Stimulated activated CD8-positive, alpha-beta memory T cell treated with anti-CD3 and anti-CD28 coated beads, Interleukin-7, amount 100 ng/mL, for 4 hours (primary cell): Measurements from ENCODE around the gene HNMT.
"Not testable (repeated sequence)": the region's sequence is repeated elsewhere in the genome, so short reads cannot be mapped to it uniquely, and the experiment has no call there.

Source experiments
- DNase-seq, 2 donors: peaks; one replicate each; pipeline ENCODE4 v3.0.0-alpha.2; 2020; ENCODE audit warnings: low read depth in 2 of 2

The HNMT gene

DNA sequence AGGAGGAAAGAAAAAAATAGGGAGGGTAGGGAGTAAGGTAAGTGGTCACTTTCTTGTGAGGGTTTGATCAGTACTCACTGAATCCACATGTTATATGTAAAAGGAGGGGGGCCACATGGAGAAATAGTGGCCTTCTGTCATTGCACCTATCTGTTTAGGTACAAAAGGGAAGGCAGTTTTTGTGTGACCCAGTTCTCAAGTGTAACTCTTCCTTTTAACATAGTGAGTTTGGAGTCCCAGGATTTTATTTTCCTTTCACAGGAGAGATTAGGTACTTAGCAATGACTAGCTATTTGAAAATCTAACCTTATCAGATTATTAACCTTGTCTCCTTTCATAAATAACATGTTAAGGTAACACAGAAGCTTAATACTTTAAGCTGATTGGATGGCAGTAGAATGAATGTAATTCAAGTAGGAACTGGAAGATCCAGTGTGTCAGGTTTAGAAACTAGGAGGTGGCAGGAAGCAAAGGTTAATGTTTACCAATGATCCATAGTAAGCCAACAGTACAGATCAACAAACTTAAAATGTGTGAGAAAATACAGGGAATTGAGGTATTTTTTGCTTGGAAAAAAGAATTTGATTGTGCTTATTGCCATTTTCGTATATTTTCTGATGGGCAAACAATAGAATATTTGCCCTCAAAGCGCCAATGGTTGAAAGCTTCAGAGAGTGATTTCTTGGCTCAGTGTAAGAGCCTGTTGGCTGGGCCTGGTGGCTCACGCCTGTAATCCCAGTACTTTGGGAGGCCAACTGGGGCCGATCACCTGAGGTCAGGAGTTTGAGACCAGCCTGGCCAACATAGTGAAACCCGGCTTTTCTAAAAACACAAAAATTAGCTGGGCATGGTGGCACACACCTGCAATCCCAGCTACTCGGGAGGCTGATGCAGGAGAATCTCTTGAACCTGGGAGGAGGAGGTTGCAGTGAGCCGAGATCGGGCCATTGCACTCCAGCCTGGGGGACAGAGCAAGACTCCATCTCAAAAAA is 11.3 kb downstream of the HNMT start:
- no peak for DNase-seq

DNA sequence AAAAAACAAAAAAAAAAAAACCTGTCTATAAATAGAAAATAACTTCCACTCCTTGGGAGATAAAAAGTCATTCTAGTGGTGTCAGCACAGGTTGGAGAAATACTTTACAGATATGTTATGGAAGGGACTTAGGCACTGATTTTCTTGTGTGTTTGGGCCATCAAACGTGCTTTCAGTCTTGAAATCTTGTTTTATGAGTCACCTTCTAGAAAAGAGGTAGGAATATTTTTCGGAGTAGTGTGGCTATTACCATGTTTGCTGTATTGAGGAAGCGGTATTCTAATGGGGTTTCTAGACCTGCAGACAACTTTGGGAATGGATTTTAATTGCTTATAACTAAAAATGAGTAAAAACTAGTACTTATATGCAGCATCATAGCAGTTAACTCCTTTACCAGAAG is 12.0 kb downstream of the HNMT start:
- no peak for DNase-seq

DNA sequence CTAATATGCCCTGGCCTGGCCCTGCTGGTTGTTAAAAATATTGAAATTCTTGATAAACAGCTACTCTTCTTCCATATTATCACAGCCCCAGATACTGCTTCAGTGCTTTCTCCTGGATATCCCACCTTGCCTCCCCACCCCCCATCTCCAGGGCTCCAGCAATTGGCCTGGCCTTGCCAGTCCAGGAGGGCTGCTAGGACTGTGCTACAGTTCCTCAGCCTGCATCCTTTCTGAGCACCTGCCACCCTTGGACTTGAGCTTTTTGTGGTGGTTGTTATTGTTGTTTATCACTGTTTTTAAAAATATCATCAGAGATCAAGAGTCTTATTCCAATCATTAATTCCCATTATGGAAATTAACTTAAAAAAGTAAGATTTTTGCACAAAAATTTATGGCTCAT is 13.5 kb downstream of the HNMT start:
- no peak for DNase-seq

DNA sequence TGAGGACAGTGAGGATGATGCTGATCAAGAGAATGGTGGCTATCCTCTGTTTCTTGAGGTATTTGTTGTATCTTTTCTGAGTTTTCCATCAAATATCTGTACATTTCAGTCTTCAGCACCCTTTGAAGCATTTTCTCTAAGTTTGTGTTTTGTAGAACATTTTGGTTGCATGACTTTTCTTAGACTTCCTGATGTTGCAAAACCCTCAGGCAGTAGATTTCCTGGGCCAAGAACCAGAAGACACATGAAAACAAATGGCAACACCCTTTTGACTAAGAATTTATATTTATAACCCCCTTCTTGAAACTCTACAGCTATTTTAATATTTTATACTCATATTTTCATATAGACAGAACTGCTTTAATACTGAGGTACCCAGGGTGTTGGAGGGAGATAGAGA is 16.2 kb downstream of the HNMT start:
- DNase-seq = no peak

DNA sequence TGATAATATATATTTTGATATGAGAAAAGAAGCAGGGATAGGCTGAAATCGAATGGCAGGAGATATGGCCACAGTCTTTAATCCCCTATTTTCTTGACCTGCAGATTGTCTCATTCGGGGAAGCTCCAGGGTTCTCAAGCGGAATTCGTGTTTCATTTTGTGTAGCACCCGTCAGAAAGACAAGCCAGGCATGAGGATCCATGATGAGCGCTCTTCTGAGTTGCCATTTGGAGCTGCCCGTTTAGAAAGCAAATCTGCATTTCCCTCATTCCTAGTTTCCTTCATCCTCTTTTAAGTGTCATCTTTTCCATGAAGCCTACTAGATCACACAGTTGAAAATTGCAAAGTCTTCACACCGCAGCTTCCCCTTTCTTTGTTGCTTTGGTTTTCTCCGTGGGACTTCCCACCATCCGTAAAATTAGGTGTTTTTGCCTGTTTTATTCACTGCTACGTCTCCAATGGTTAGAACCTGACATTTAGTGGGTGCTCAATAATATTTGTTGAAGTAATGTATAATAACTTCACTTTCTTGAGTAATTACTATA is 16.9 kb downstream of the HNMT start:
- no peak for DNase-seq

DNA sequence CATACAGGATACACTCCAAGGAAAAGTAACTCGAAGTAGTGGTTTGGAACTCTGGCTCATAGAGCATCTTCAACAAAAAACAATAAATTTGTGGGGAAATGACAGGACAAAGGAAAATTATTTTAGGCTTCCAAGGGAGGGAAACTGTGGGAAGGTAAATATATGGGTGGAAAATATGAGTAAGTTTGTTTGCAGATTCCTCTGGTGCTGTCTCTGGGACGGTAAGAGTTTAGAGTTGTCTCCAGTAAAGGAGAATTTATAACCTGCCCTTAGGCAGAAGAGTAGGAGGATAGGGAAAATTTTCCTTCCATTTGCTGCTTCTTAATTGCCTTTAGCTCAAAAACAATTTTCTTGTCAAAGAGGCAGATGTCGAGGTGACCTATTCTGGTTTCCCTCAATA is 19.3 kb downstream of the HNMT start:
- no peak for DNase-seq

DNA sequence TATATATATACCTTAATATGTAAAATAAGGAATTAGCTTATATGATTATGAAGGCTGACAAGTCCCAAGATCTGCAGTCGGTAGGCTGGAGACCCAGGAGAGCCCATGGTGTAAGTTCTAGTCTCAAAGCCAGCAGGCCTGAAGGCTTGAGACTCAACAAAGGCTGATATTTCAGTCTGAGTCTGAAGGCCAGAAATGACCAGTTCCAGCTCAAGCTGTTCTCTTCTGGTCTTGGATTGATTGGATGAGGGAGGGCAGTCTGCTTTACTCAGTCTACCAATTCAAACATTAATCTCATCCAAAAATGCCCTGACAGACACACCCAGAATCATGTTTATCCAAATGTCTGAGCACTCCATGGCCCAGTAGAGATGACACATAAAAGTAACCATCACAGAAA is 22.0 kb downstream of the HNMT start:
- DNase-seq = no peak

DNA sequence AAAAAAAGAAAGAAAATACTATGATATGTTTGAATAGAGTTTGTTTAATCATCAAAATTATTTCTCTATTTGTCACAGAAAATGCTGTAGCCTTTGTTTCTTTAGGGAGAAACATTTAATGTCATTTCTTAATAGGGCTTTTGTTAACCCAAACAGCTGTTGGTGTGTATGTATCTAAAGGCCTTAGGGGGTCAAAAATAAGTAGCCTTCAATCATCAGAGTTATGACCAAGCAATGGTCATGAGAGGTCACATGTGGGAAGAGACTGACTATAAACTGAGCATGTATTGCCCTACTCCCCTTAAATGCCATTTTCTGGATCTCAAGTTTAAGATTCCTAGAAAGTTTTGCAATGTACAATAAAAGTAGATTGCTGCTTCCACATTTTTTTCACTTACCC is 22.7 kb downstream of the HNMT start:
- DNase-seq = no peak

DNA sequence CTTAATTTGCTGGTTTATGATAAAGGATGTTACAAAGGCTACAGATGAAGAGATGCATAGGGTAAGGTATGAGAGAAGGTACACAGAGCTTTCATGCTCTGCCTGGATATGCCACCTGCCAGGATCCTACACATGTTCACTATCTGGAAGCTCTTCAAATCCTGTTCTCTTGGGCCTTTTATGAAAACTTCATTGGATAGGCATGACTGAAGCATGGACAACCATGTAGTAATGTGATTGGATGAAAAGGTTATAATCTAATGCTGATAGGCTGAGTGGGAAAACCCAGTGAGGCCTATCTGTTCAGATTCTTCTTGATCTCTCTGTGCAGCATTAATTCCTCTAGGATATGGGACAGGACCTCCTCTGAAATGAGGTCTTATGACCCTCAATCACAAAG is 26.8 kb downstream of the HNMT start:
- DNase-seq = no peak

DNA sequence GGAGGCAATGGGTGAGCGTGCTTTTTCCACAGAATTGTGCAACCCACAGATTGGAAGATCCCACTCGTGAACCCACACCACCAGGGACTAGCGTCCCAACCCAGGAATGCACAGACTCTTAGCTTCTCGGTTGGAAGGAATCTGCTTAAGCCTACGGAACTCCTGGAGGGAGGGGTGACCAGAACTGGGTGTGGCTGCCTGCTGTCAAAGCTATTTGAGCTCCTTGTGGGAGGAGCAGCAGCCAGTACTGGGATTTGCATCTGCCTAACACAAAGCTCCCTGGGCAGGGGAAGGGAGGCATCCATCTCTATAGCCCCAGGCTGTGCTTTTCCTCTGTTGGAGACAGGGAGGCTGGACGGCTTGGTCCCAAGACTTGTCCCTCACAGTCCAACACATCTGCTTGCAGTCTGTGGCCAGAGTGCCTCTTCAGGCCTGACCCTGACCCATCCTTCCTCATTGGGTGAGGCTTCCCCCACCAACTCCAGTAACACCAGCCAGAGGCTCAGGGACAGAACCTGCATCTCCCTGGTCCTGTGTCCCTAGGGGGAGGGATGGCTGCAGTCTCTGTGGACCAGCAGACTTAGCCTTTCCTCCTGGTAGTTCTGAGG is 27.9 kb downstream of the HNMT start:
- DNase-seq = no peak

DNA sequence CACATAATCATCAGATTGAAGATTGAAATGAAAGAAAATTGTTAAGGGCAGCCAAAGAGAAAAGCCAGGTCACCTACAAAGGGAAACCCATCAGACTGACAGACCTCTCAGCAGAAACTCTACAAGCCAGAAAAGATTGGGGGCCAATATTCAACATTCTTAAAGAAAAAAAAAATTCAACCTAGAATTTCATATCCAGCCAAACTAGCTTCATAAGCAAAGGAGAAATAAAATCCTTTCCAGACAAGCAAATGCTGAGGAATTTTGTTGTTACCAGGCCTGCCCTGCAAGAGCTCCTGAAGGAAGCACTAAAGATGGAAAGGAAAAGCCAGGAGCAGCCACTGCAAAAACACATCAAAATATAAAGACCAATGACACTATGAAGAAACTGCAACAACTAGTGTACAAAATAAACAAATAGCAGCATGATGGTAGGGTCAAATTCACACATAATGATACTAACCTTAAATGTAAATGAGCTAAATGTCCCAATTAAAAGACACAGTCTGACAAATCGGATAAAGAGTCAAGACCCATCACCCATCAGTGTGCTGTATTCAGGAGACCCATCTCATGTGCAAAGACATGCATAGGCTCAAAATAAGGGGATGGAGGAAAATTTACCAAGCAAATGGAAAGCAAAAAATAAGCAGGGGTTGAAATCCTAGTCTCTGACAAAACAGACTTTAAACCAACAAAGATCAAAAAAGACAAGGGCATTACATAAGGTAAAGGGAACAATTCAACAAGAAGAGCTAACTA is 29.6 kb downstream of the HNMT start:
- DNase-seq = not testable (repeated sequence)

DNA sequence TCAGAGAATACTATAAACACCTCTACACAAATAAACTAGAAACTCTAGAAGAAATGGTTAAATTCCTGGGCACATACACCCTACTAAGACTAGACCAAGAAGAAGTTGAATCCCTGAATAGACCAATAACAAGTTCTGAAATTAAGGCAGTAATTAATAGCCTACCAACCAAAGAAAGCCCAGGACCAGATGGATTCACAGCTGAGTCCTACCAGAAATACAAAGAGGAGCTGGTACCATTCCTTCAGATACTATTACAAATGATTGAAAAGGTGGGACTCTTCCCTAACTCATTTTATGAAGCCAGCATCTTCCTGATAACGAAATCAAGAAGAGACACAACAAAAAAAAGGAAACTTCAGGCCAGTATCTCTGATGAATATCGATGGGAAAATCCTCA is 31.1 kb downstream of the HNMT start:
- DNase-seq = not testable (repeated sequence)

DNA sequence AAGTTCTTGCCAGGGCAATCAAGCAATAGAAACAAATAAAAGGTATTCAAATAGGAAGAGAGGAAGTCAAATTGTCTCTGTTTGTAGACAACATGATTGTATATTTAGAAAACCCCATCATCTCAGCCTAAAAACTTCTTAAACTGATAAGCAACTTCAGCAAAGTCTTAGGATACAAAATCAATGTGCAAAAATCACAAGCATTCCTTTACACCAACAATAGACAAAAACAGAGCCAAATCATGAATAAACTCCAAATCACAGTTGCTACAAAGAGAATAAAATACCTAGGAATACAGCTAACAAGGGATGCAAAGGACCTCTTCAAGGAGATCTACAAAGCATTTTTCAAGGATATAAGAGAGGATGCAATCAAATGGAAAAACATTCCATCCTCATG is 31.9 kb downstream of the HNMT start:
- DNase-seq = not testable (repeated sequence)

DNA sequence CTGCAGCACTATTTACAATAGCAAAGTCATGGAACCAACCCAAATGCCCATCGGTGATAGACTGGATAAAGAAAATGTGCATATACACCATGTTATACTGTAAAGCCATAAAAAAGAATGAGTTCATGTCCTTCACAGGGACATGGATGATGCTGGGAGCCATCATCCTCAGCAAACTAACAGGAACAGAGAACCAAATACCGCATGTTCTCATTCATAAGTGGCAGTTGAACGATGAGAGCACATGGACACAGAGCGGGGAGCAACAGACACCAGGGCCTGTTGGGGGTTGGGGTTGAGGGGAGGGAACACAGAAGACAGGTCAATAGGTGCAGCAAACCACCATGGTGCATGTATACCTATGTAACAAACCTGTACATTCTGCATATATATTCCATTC is 33.5 kb downstream of the HNMT start:
- no peak for DNase-seq

DNA sequence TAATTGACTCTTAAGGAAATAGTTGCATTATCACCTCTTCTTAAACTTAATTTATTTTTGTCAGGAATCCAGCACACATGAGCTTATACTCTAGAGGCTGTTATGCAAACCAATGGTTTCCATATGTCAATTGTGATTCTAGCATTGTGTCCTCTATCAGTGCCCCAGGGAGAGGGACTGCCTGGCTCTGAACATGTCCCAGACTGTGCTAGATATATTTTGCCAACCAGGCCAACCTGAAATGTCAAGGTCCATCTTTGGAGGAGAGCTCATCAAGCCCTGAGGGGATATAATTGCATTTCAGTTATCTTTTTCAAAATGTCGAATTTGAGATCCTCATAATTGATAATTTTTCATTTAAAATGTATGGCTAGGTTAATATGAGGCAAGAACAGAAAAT is 34.2 kb downstream of the HNMT start:
- no peak for DNase-seq

DNA sequence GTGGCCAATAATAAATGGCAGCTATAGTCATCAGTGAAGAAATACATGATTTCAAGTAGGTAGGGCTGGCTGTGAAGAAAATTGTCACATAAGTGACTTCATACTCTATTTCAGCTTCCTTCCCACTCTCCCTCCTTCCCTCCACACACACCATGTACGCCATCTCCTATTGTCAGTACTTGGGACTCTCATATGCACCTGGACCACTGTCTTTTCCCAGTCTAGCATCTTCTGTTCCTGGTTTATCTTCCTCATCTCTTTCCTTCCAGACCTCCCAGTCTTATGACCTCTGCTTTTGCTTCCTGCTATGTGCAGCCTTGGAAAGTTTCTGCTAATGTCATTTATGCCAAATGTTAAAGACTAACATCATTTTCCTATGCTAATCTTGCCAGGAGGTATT is 35.0 kb downstream of the HNMT start:
- DNase-seq = no peak

DNA sequence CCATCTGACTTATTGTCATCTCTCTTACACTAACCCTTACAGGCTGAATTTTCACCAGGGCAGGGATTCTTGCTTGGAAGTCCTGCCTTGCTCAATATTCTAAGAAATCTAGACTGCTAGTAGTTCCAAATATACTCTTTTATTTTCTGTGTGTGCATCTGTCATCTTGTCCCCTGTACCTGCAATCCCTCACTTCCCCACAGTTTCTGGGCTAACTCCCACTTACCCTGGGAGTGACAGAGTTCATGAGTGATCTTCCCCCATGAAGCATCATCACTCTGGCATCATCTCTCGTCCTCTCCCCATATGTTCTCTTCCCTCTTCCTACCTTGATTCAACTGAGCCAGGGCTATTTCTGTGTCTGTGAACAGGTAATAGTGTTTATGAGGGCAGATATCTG is 35.7 kb downstream of the HNMT start:
- DNase-seq = no peak

DNA sequence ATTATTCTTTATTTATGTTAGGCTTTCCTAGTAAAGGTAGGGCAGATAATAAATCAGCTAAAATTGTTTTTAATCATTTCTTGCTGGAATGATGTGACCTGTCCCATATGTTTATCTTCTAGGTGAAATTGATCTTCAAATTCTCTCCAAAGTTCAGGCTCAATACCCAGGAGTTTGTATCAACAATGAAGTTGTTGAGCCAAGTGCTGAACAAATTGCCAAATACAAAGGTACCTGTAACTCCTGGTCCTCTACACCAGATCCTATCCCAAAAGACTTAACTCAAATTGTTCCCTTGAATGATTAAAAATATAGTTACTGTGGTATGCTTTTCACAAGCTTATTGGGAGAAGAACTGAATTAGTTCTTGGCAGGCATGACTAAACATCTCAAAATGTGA is 36.5 kb downstream of the HNMT start:
- DNase-seq = no peak

DNA sequence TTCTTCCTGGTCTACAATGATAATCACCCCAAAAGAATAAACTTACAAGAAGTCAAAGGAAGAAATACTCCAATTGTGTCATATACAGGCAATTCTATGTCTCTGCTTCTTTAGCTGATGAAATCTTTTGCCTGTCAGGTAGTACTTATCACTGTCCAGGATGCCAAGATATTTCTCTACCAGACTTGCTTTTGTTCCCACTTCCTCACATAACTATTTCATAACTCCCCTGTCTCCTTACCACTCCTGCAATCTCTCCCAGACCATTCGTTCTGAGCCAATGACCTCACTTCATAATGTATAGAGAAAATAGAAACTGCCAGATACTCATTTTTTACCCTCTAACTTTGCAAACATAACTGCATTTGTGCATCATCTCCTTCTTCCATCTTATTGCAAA is 39.1 kb downstream of the HNMT start:
- DNase-seq = no peak

DNA sequence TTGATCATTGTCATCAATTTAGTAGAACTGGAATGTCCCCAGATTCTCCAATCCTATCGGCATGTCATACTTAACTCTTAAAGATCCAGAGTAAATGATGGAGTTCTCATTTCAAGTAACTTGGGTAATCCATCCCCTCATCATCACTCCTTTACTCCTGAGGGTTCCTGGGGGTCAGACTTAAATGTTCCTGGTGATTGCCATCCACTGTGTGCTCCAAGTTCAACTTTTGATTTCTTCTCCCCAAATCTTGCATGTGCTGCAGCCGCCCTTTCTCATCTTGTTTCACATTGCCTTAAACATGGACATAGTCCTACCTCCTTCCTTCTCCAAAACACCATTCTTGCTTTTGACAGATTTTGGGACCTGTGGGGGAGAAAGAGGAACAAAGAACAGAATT is 43.2 kb downstream of the HNMT start:
- no peak for DNase-seq

DNA sequence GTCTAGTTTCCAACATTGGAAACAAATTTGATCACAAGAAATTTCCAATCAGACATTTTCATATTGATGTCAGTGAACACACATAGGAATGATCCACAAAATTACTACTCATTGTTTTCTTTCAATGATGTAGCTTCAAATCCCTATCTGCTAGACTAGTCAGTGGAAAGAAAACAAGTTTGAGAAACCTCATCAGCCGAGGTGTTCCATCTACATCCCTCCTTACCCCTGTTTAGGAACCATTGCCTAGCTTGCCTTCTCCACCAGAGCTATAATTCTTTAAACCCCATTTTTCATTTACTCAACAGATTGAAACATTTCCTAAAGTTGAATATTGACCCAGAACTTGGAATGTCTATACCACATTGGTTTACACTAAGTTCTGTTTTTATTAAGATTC is 45.3 kb downstream of the HNMT start:
- DNase-seq = no peak

DNA sequence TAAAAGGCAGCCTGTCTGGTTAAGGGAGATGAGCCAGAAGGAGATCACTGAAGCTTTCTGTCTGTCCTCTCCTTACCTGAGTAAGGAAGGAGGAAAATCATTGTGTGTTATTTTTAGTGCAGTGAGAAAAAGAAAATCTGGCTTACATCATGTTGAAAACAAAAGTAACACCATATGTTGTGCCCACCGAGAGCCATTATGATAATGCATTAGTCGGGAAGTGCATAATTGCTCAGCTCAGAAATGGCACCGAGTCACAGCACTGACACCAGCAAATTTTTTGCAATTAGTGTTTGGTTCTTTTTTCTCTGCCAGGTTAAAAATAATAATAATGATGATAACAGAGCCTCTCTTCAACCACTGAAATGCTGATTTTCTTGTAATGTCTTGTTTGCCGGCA is 46.6 kb downstream of the HNMT start:
- no peak for DNase-seq
